Gastrocnemius medialis (tissue), 4 donors: ENCODE measurements around the gene SPDYE6.

Source experiments
- POLR2A ChIP-seq, 2 donors: fragments of 450-650 bp; IDR thresholded peaks; one replicate each; pipeline ENCODE4 v1.6.1; 2017; ENCODE audit warnings: antibody characterized with exemption in 2 of 2, mild to moderate bottlenecking in 2 of 2, moderate library complexity in 2 of 2
- TF ChIP-seq, protein P1 (sequence below), 5 experiments: fragments of 450-650 bp in 3 of 5; fragments of 200-600 bp in 2 of 5; sonication (generic) in 2 of 5; IDR thresholded peaks in 4 of 5; conservative IDR thresholded peaks in 1 of 5; 1 replicate in 4 of 5; 2 replicates in 1 of 5; pipeline ENCODE4 v1.5.1; 2016 to 2019; ENCODE audit warnings: antibody characterized with exemption in 5 of 5, mild to moderate bottlenecking in 3 of 5, moderate library complexity in 3 of 5

DNA sequence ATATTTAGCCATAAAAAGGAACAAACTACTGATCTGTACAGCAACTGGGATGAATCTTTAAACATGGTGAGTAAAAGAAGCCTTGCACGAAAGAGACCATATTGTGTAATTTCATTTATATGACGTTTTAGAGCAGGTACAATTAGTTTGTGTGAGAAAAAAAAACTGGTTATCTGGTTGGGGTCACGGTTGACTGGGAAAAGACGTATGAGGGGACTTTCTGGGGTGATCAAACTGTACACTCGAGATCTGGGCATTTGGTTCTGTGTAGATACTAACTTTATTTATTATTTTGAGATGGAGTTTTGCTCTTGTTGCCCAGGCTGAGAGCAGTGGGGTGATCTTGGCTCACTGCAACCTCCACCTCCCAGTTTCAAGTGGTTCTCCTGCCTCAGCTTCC is 44.1 kb upstream of the SPDYE6 start:
- no peak for TF ChIP-seq POLR2A (IDR thresholded peaks at IDR 0.05)
- TF ChIP-seq, protein P1, sequence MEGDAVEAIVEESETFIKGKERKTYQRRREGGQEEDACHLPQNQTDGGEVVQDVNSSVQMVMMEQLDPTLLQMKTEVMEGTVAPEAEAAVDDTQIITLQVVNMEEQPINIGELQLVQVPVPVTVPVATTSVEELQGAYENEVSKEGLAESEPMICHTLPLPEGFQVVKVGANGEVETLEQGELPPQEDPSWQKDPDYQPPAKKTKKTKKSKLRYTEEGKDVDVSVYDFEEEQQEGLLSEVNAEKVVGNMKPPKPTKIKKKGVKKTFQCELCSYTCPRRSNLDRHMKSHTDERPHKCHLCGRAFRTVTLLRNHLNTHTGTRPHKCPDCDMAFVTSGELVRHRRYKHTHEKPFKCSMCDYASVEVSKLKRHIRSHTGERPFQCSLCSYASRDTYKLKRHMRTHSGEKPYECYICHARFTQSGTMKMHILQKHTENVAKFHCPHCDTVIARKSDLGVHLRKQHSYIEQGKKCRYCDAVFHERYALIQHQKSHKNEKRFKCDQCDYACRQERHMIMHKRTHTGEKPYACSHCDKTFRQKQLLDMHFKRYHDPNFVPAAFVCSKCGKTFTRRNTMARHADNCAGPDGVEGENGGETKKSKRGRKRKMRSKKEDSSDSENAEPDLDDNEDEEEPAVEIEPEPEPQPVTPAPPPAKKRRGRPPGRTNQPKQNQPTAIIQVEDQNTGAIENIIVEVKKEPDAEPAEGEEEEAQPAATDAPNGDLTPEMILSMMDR (IDR thresholded peaks at IDR 0.05 in 4 of 5, conservative IDR thresholded peaks at IDR 0.05 in 1 of 5) = no peak
